ENCODE results near the gene SEMA5B.

The SEMA5B gene

DNA sequence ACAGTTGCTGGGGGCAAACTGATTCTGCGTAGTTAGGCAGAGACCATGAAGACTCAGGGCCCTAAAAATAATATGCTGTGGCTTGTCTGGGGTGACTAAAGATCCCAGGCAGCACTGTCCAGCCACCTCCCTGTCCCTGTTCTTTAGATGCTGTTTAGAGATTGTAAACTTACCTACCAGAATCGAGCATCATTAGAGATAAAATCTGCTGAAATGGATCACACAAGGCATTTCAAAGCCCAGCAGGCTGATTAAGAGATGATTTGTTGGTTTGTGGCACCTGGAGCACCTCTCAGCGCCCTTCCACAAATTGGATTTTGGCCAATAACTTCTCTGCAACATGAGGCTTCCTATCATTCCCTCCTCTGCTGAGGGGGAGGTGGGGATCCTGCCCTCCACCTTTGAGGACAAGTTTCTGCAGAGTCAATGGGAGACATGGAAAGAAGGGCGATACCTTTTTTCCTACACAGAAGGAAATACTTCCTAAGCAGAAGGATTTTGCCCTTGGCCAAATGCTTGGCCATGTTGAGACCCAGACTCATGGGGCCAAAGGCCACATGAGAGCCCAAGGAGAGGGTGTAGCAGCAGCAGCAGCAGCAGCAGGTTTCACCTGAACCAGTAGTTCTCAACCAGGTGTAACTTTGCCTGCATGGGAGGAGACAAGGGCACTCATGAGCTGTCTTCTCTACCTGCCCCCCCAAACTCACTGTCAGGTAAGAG lies 37.5 kb downstream of the SEMA5B start:
- DNase-seq (ENCODE audit: low spot score), result no peak
- TF ChIP-seq CTCF (IDR thresholded peaks at IDR 0.05; ENCODE audit: extremely low read depth, missing control alignments), result no peak

DNA sequence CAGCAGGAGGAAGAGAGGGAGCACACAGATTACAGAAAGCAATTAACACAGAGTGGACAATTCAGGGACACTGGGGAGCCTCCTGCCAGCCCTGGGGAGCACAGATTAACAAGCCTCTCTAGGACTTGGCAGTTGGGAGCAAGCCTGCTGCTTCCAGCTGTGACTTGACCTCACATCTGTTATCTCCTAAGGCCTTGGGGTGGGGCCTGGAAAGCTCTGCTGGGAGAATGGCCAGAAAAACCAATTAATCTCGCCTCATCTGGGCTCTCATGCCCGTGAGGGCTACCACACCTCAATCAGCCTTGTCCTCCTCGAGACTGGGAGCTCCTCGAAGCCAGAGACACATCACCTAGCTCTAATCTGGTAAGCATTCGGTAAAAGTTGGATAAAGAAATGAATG lies 39.1 kb downstream of the SEMA5B start:
- TF ChIP-seq CTCF (IDR thresholded peaks at IDR 0.05; ENCODE audit: extremely low read depth, missing control alignments), result no peak
- no peak for DNase-seq (ENCODE audit: low spot score)

DNA sequence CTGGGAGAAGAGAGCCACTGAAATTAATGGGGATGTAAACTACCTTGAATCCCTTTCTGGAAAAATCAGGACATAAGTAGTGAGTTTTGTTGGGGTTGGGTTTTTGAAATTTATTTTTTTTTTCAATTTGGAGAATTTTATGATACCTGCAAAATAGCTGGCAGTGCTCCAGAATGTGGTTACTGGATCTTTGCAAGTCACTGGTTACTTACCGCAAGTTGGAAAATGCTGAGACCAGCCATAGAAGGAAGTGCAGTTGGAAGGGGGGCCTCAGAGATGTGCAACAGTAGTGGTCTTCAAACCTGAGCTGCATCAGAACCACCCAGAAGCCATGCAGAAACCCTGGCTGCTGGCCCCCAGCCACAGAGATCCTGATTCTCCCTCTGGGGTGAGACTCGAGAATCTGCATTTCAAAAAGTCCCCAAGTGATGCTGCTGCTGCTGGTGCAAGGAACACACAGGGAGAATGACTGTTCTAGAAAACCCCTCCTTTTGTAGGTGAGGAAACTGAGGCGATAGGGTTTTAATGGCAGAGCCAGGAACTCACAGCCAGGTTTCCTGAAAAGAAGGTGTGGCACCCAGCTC lies 39.7 kb downstream of the SEMA5B start:
- TF ChIP-seq CTCF (IDR thresholded peaks at IDR 0.05; ENCODE audit: extremely low read depth, missing control alignments), result no peak
- no peak for DNase-seq (ENCODE audit: low spot score)

DNA sequence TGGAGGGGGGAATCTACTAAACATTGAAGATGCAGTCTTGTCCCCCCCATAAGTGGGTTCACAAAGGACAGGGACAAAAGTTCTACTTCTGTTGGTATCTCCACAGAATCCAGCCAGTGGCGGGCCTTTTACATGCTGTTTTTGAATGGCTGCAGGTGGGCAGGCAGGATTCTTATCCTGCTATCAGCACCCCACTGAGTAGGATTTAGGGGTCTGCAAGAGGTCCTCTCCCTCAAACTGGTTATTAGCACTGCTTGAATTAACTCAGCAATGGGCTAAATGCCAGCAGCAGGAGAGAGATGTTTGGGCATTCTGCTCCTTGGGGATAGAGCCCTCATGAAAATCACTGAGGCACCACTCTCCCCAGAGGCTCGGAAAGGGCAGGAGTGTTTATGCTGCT lies 40.3 kb downstream of the SEMA5B start:
- no peak for DNase-seq (ENCODE audit: low spot score)
- TF ChIP-seq CTCF (IDR thresholded peaks at IDR 0.05; ENCODE audit: extremely low read depth, missing control alignments), result no peak

- DNase-seq (ENCODE audit: low spot score), result no peak
- no peak for TF ChIP-seq CTCF (IDR thresholded peaks at IDR 0.05; ENCODE audit: extremely low read depth, missing control alignments)
Observed at GRCh38 chr3:122986693-122987179, 40.8 kb downstream of the SEMA5B start.

DNA sequence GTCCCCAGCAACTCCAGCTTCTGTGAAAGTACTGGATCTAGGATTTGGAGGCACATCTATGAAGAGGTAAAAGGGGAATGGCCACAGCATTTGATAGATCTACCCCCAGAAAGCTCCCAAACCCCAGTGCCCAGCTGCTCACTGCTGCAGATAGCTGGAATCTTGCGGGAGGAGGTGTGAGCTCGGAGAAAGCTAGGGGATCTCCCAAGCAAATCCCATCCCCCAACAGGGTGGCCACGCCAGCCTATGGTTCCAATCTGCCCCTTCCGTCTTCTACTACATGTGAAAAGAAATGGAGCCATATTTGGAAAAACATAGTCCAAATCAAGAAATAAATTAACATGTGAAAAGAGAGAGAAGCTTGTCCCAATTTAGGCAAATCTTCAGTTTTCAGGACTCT lies 42.0 kb downstream of the SEMA5B start:
- TF ChIP-seq CTCF (IDR thresholded peaks at IDR 0.05; ENCODE audit: extremely low read depth, missing control alignments), result no peak
- DNase-seq (ENCODE audit: low spot score), result no peak

DNA sequence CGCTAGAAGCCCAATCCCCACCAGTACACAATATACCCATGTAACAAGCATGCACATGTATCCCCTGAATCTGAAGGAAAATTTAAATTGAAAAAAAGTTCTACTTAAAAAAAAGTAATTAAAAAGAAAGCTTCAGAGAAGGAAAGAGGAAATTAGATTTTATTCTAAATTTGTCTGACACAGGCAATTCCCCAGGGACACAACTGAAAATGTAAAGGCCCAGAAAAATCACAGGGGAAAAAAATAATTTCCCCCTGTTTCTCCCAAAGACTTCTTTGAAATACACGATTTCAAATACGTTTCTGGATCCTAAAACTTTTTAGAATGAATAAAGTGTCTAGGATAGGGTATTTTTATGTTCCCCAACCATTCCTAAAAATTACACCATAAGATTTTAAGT lies 42.9 kb downstream of the SEMA5B start:
- no peak for DNase-seq (ENCODE audit: low spot score)

More for the DNA sequence above, 42.9 kb downstream of the SEMA5B start:
- no peak for TF ChIP-seq CTCF (IDR thresholded peaks at IDR 0.05; ENCODE audit: extremely low read depth, missing control alignments)

All from GM20000 (cell line).